SU-DHL-6 (cell line): ENCODE data around the gene ENTPD8.

Experiments used
- EZH2phosphoT487 ChIP-seq: fragments of 200-600 bp; sonication (generic), shearing (Covaris generic); conservative IDR thresholded peaks from 2 replicates; pipeline ENCODE4 v1.6.1; 2018; ENCODE audit warnings: mild to moderate bottlenecking, antibody characterized with exemption, low read length, moderate library complexity, mixed read lengths
- TF ChIP-seq, protein P1 (sequence below): fragments of 200-600 bp; sonication (generic); IDR thresholded peaks from one replicate; pipeline ENCODE4 v1.5.1; 2017; ENCODE audit warnings: antibody characterized with exemption, mild to moderate bottlenecking, low read length, moderate library complexity; ENCODE audit not compliant: insufficient read depth, poor library complexity, severe bottlenecking

DNA sequence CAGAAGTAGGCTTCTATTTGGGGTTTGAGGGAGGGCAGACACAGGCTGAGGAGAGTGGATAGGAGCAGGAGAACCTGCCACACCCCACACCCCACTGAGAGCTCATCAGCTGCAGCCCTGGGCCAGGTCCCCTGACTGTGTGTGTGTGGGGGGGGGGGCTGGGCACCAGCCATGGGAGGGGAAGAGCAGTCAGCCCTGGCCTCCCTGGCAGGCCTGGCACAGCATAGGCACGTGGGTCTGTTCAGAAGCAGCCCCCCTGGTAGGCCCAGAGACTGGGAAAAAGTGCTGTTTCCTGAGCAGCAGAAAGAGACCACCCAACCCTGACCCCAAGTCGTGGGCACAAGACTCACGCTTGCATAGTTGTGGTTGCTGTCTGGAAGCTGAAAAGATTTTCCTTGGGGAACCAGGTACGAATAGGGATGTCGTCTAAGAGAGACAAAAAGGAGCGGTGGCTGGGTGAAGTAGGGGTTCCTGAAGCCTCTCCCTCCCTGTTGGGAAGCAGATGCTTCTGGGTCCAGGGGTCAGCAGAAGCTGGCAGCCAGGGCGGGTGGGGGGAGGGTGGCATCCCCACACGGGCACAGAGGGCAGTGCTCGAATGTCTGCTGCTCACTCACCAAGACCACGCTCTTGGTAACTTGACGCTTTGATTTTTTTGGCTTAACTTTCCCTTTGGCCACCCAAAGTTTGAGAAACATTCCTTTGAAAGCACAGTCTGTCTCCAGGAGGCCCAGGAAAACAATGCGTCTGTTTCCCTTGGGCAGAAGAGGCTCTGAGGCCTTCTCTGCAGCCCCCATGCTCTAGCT is 15.1 kb upstream of the ENTPD8 start:
- TF ChIP-seq, protein P1, sequence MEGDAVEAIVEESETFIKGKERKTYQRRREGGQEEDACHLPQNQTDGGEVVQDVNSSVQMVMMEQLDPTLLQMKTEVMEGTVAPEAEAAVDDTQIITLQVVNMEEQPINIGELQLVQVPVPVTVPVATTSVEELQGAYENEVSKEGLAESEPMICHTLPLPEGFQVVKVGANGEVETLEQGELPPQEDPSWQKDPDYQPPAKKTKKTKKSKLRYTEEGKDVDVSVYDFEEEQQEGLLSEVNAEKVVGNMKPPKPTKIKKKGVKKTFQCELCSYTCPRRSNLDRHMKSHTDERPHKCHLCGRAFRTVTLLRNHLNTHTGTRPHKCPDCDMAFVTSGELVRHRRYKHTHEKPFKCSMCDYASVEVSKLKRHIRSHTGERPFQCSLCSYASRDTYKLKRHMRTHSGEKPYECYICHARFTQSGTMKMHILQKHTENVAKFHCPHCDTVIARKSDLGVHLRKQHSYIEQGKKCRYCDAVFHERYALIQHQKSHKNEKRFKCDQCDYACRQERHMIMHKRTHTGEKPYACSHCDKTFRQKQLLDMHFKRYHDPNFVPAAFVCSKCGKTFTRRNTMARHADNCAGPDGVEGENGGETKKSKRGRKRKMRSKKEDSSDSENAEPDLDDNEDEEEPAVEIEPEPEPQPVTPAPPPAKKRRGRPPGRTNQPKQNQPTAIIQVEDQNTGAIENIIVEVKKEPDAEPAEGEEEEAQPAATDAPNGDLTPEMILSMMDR = no peak
- no peak for TF ChIP-seq EZH2phosphoT487
